Osteocyte (in vitro differentiated cells): Measurements from ENCODE around the gene EPS8. TPM values are rescaled to one million over a fixed set of nuclear protein-coding genes. Genes with fewer than 3 reads are reported as not detected.

ENCODE experiments used
- DNase-seq: peaks from one replicate; pipeline ENCODE4 v3.0.0; 2021; ENCODE audit warnings: mixed read lengths; ENCODE audit not compliant: unreplicated experiment; ENCODE audit errors: extremely low spot score
- H3K27ac Mint-ChIP-seq: one replicate; pipeline ENCODE4 v1.8.0; 2021; ENCODE audit warnings: mild to moderate bottlenecking, mixed read lengths; ENCODE audit not compliant: unreplicated experiment
- H3K27me3 Mint-ChIP-seq: one replicate; pipeline ENCODE4 v1.8.0; 2021; ENCODE audit warnings: mixed read lengths; ENCODE audit not compliant: unreplicated experiment
- H3K36me3 Mint-ChIP-seq: one replicate; pipeline ENCODE4 v1.8.0; 2021; ENCODE audit warnings: mixed read lengths; ENCODE audit not compliant: unreplicated experiment
- H3K4me1 Mint-ChIP-seq: one replicate; pipeline ENCODE4 v1.8.0; 2021; ENCODE audit warnings: mixed read lengths; ENCODE audit not compliant: unreplicated experiment
- H3K4me3 Mint-ChIP-seq: one replicate; pipeline ENCODE4 v1.8.0; 2021; ENCODE audit warnings: mild to moderate bottlenecking, moderate library complexity, mixed read lengths; ENCODE audit not compliant: unreplicated experiment
- H3K9me3 Mint-ChIP-seq: one replicate; pipeline ENCODE4 v1.8.0; 2021; ENCODE audit warnings: mixed read lengths; ENCODE audit not compliant: unreplicated experiment
- CTCF ChIP-seq: fragments of 200-600 bp; sonication (generic); IDR thresholded peaks from 2 replicates; pipeline ENCODE4 v1.5.0; 2021; ENCODE audit warnings: antibody characterized with exemption, mild to moderate bottlenecking, moderate library complexity
- total RNA-seq: library from RNA; stranded (reverse); gene quantifications from 2 replicates; pipeline ENCODE4 v1.2.1, GENCODE V29; 2021

EPS8 gene
- total RNA-seq, 1 donor from 2014 or later, result 308 TPM

DNA sequence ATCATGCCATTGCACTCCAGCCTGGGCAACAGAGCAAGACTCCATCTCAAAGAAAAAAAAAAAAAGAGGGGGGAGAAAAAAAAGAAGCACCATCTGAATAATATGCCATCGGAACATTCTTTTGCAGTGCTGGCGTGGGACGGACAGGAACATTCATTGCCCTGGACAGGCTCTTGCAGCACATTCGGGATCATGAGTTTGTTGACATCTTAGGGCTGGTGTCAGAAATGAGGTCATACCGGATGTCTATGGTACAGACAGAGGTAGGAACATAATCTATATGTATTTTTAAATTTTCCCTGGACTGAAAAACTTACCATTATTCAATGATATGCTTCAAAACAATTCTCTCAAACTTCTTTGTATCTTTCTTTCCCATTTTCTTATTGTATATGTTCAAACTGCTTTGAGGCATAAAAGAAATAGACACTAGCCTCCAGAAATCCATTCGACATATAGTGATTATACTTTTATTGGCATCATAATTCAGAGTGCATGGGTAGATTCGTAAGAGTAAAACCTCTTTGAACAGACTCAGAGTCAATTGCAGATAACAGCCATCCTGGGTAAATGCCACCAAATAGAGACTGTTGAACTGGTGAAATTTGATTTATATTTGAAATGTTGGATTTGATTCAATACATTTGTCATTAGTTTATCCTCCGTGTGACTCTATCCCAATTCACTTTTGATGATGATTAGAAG lies 199.7 kb downstream of the EPS8 start:
- Mint-ChIP-seq H3K36me3 (no peaks in the 10 kb centered on the region), H3K27ac (no peak overlapping the region), H3K27me3 (no peaks in the 10 kb centered on the region), H3K9me3 (no peaks in the 10 kb centered on the region), H3K4me3 (peak overlapping the region; percentile 62), H3K4me1 (peaks cover 36% of the 10 kb centered on the region)
- no peak for DNase-seq
- no peak for TF ChIP-seq CTCF

- Mint-ChIP-seq H3K27ac (no peak overlapping the region), H3K9me3 (peaks cover 4% of the 10 kb centered on the region), H3K27me3 (no peaks in the 10 kb centered on the region), H3K4me3 (no peak overlapping the region), H3K36me3 (no peaks in the 10 kb centered on the region), H3K4me1 (peaks cover 13% of the 10 kb centered on the region)
- TF ChIP-seq CTCF, result peak; percentile 86
- no peak for DNase-seq
Measured at GRCh38 chr12:15584366-15585041, 204.7 kb downstream of the EPS8 start.

- TF ChIP-seq CTCF, result no peak
- no peak overlapping the region for H3K27ac Mint-ChIP-seq
- no peak for DNase-seq
- H3K36me3 Mint-ChIP-seq, result no peaks in the 10 kb centered on the region
- peaks cover 13% of the 10 kb centered on the region for H3K4me1 Mint-ChIP-seq
- H3K27me3 Mint-ChIP-seq, result no peaks in the 10 kb centered on the region
- peaks cover 4% of the 10 kb centered on the region for H3K9me3 Mint-ChIP-seq
- no peak overlapping the region for H3K4me3 Mint-ChIP-seq
Measured at GRCh38 chr12:15583804-15584203, 205.4 kb downstream of the EPS8 start.

DNA sequence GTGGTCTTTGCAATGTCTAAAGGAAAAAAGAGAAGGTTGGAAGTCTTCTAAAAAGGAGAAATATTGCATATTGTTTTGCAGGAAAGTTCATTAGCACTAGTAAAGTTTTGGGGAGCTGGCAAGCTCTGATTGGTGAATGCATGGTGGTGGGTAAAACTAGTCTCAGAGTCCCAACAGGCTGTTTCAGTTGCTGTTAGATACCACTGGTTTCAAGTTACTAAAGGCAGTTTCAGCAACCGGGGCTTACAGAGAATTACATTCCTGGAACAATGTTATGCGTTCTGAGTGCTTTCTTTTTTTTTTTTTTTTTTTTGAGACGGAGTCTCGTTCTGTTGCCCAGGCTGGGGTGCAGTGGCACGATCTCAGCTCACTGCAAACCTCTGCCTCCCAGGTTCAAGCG lies 208.2 kb downstream of the EPS8 start:
- Mint-ChIP-seq H3K4me3 (no peak overlapping the region), H3K27ac (no peak overlapping the region), H3K27me3 (no peaks in the 10 kb centered on the region), H3K4me1 (peaks cover 8% of the 10 kb centered on the region), H3K36me3 (no peaks in the 10 kb centered on the region), H3K9me3 (peaks cover 4% of the 10 kb centered on the region)
- no peak for DNase-seq
- no peak for TF ChIP-seq CTCF

DNA sequence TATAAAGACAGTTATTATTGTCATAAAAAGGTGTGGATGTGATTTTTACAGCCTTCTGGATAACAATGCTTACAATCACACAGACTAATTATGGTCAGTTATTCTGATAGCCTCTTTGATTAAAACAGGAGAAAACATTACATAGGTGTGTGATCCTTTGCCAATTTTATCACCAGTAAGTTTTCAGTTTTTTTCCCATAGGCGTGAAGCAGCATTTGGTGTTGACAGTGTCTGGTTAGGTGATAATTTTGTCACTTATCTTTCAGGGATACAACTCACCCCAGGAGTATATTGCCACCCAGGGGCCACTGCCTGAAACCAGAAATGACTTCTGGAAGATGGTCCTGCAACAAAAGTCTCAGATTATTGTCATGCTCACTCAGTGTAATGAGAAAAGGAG lies 208.8 kb downstream of the EPS8 start:
- H3K36me3 Mint-ChIP-seq, result no peaks in the 10 kb centered on the region
- no peaks in the 10 kb centered on the region for H3K27me3 Mint-ChIP-seq
- H3K4me3 Mint-ChIP-seq, result no peak overlapping the region
- H3K9me3 Mint-ChIP-seq, result peaks cover 4% of the 10 kb centered on the region
- no peak overlapping the region for H3K27ac Mint-ChIP-seq
- no peak for TF ChIP-seq CTCF
- peaks cover 8% of the 10 kb centered on the region for H3K4me1 Mint-ChIP-seq
- no peak for DNase-seq
